Measurements from ENCODE around the gene TPRG1. TPM values are rescaled to one million over a fixed set of nuclear protein-coding genes. Genes with fewer than 3 reads are reported as not detected.
"Not testable (repeated sequence)": the region's sequence is repeated elsewhere in the genome, so short reads cannot be mapped to it uniquely, and the experiment has no call there.

Gene TPRG1
- polyA plus RNA-seq, 1 donor, result 5.6 TPM

GRCh38 chr3:189317911-189318310 is 146.1 kb downstream of the TPRG1 start:
- DNase-seq, result no peak

- DNase-seq, result no peak
Measured at GRCh38 chr3:189320511-189320910, 148.7 kb downstream of the TPRG1 start.

GRCh38 chr3:189322339-189322738 is 150.6 kb downstream of the TPRG1 start:
- DNase-seq, result no peak

GRCh38 chr3:189324538-189325138 is 152.9 kb downstream of the TPRG1 start:
- DNase-seq, result no peak

GRCh38 chr3:189325454-189325853 is 153.7 kb downstream of the TPRG1 start:
- DNase-seq, result no peak

- not testable (repeated sequence) for DNase-seq
Measured at GRCh38 chr3:189329630-189330029, 157.9 kb downstream of the TPRG1 start.

GRCh38 chr3:189330066-189330465 is 158.3 kb downstream of the TPRG1 start:
- DNase-seq, result no peak

GRCh38 chr3:189331002-189331418 is 159.2 kb downstream of the TPRG1 start:
- DNase-seq, result no peak

GRCh38 chr3:189334064-189334920 is 162.5 kb downstream of the TPRG1 start:
- no peak for DNase-seq

GRCh38 chr3:189337673-189338091 is 165.9 kb downstream of the TPRG1 start:
- no peak for DNase-seq

- peak; percentile 42 for DNase-seq
Measured at GRCh38 chr3:189338366-189338765, 166.6 kb downstream of the TPRG1 start.

- DNase-seq, result no peak
Measured at GRCh38 chr3:189339996-189340395, 168.2 kb downstream of the TPRG1 start.

GRCh38 chr3:189340680-189341460 is 169.1 kb downstream of the TPRG1 start:
- DNase-seq, result no peak

GRCh38 chr3:189342811-189343210 is 171.0 kb downstream of the TPRG1 start:
- no peak for DNase-seq

GRCh38 chr3:189344996-189345395 is 173.2 kb downstream of the TPRG1 start:
- no peak for DNase-seq

GRCh38 chr3:189349772-189350171 is 178.0 kb downstream of the TPRG1 start:
- DNase-seq, result no peak

- DNase-seq, result no peak
Measured at GRCh38 chr3:189353318-189353965, 181.7 kb downstream of the TPRG1 start.

GRCh38 chr3:189353988-189354889 is 182.5 kb downstream of the TPRG1 start:
- DNase-seq, result no peak

GRCh38 chr3:189355115-189355480 is 183.3 kb downstream of the TPRG1 start:
- no peak for DNase-seq

- DNase-seq, result no peak
Measured at GRCh38 chr3:189355481-189356201, 183.9 kb downstream of the TPRG1 start.

- DNase-seq, result no peak
Measured at GRCh38 chr3:189360291-189360690, 188.5 kb downstream of the TPRG1 start.

Measured in hindlimb muscle (tissue), 1 donor.